IMR-90 (cell line): Measurements from ENCODE around the gene SYNPO2. TPM values are rescaled to one million over a fixed set of nuclear protein-coding genes. Genes with fewer than 3 reads are reported as not detected.

Experiments
- ATAC-seq: fragments of 200-7000 bp; cut with Tn5 transposase; 2 replicates; pipeline ENCODE4 v1.9.1; 2020; ENCODE audit warnings: low read depth, mild to moderate bottlenecking, moderate library complexity
- BruUV-seq: library from RNA; stranded (reverse); fragments of 400-500 nt; replicated peaks from 2 replicates; lab custom pipeline; 2021; lab: Mats Ljungman, UMichigan
- CTCF ChIA-PET: fragments of 300-600 bp; formaldehyde crosslinking; extraction: SDS; loops from one replicate; lab custom pipeline; 2021; ENCODE audit warnings: antibody characterized with exemption; lab: Yijun Ruan, JAX
- POLR2A ChIA-PET: fragments of 300-600 bp; sonication (Branson Sonifier 250); formaldehyde crosslinking; loops from one replicate; lab custom pipeline; 2022; ENCODE audit warnings: antibody characterized with exemption; ENCODE audit not compliant: unreplicated experiment; lab: Charles Lee
- DNase-seq: peaks from one replicate; pipeline ENCODE4 v3.0.0; 2013
- H2AFZ ChIP-seq: replicated peaks from 2 replicates; pipeline ENCODE3; 2013; ENCODE audit warnings: low read length, mild to moderate bottlenecking; ENCODE audit not compliant: poor library complexity
- H2AK5ac ChIP-seq: 2 replicates; pipeline ENCODE4 v1.6.1; 2013; ENCODE audit warnings: low read depth, low read length, inconsistent platforms
- H2AK9ac ChIP-seq: replicated peaks from 2 replicates; pipeline ENCODE3; 2013; ENCODE audit warnings: mild to moderate bottlenecking, low read depth, low read length, moderate library complexity; ENCODE audit not compliant: poor library complexity
- H2BK120ac ChIP-seq: 2 replicates; pipeline ENCODE4 v1.6.1; 2013; ENCODE audit warnings: low read depth, low read length, inconsistent platforms
- H2BK15ac ChIP-seq: 3 replicates; pipeline ENCODE4 v1.6.1; 2013; ENCODE audit warnings: low read depth, low read length, inconsistent platforms
- H2BK20ac ChIP-seq: 2 replicates; pipeline ENCODE4 v1.6.1; 2013; ENCODE audit warnings: low read depth, mild to moderate bottlenecking, inconsistent platforms, low read length, moderate library complexity
- H2BK5ac ChIP-seq: 2 replicates; pipeline ENCODE4 v1.6.1; 2013; ENCODE audit warnings: mild to moderate bottlenecking, low read depth, low read length, inconsistent platforms; ENCODE audit not compliant: poor library complexity, severe bottlenecking
- H3K14ac ChIP-seq: replicated peaks from 2 replicates; pipeline ENCODE4 v1.6.1; 2013; ENCODE audit warnings: low read depth, low read length, inconsistent platforms
- H3K18ac ChIP-seq: 2 replicates; pipeline ENCODE4 v1.6.1; 2013; ENCODE audit warnings: low read depth, low read length, control low read depth
- H3K23ac ChIP-seq: 2 replicates; pipeline ENCODE4 v1.6.1; 2013; ENCODE audit warnings: low read depth, low read length, inconsistent platforms
- H3K27ac ChIP-seq: 2 replicates; pipeline ENCODE4 v1.5.1; 2013; ENCODE audit warnings: mild to moderate bottlenecking, control low read depth, low read length; ENCODE audit not compliant: insufficient read depth
- H3K27me3 ChIP-seq: 2 replicates; pipeline ENCODE4 v1.6.1; 2013; ENCODE audit warnings: low read length; ENCODE audit not compliant: control insufficient read depth, insufficient read depth
- H3K36me3 ChIP-seq: 2 replicates; pipeline ENCODE4 v1.6.1; 2013; ENCODE audit warnings: low read length, mixed read lengths; ENCODE audit not compliant: control insufficient read depth, insufficient read depth
- H3K4ac ChIP-seq: 2 replicates; pipeline ENCODE4 v1.6.1; 2013; ENCODE audit warnings: low read depth, low read length, inconsistent platforms
- H3K4me1 ChIP-seq: 2 replicates; pipeline ENCODE4 v1.6.1; 2013; ENCODE audit warnings: low read length, mixed read lengths; ENCODE audit not compliant: control insufficient read depth, insufficient read depth
- H3K4me2 ChIP-seq: 2 replicates; pipeline ENCODE4 v1.6.1; 2013; ENCODE audit warnings: low read depth, mild to moderate bottlenecking, control low read depth, low read length, moderate library complexity
- H3K4me3 ChIP-seq: 2 replicates; pipeline ENCODE4 v1.5.1; 2013; ENCODE audit warnings: low read depth, mild to moderate bottlenecking, control low read depth, low read length, moderate library complexity; ENCODE audit not compliant: insufficient read depth
- H3K56ac ChIP-seq: 2 replicates; pipeline ENCODE4 v1.6.1; 2013; ENCODE audit warnings: low read length, inconsistent platforms; ENCODE audit not compliant: insufficient read depth; ENCODE audit errors: extremely low read depth
- H3K79me1 ChIP-seq, 2 experiments: 2 replicates each; pipeline ENCODE4 v1.6.1; 2013; ENCODE audit warnings: low read length in 2 of 2, inconsistent platforms in 1 of 2, low read depth in 1 of 2
- H3K9ac ChIP-seq: 2 replicates; pipeline ENCODE4 v1.6.1; 2013; ENCODE audit warnings: low read depth, low read length, control low read depth
- H3K9me1 ChIP-seq: 2 replicates; pipeline ENCODE4 v1.6.1; 2013; ENCODE audit warnings: low read length, inconsistent platforms; ENCODE audit not compliant: insufficient read depth
- H3K9me3 ChIP-seq: 2 replicates; pipeline ENCODE4 v1.6.1; 2013; ENCODE audit warnings: low read length; ENCODE audit not compliant: control insufficient read depth, insufficient read depth
- H4K20me1 ChIP-seq: 2 replicates; pipeline ENCODE4 v1.6.1; 2013; ENCODE audit warnings: low read length, inconsistent platforms; ENCODE audit not compliant: insufficient read depth
- H4K5ac ChIP-seq: 2 replicates; pipeline ENCODE4 v1.6.1; 2013; ENCODE audit warnings: mild to moderate bottlenecking, low read depth, low read length, control low read depth
- H4K8ac ChIP-seq, 2 experiments: 2 replicates each; pipeline ENCODE4 v1.6.1; 2013; ENCODE audit warnings: low read depth in 2 of 2, low read length in 2 of 2, control low read depth in 1 of 2, inconsistent platforms in 1 of 2
- H4K91ac ChIP-seq: 2 replicates; pipeline ENCODE4 v1.6.1; 2013; ENCODE audit warnings: low read depth, low read length, inconsistent platforms; ENCODE audit not compliant: insufficient read depth
- CEBPB ChIP-seq: IDR thresholded peaks from 2 replicates; pipeline ENCODE4 v1.6.1; 2012; ENCODE audit warnings: low read depth, low read length, improper control_type of control experiment
- FOS ChIP-seq: fragments of 150-350 bp; IDR thresholded peaks from 2 replicates; pipeline ENCODE4 v1.6.1; 2016; ENCODE audit warnings: low read depth, low read length
- MAFK ChIP-seq: IDR thresholded peaks from 2 replicates; pipeline ENCODE4 v1.6.1; 2012; ENCODE audit warnings: low read depth, low read length, improper control_type of control experiment
- RCOR1 ChIP-seq: IDR thresholded peaks from 2 replicates; pipeline ENCODE4 v1.6.1; 2012; ENCODE audit warnings: mild to moderate bottlenecking, low read length, improper control_type of control experiment; ENCODE audit not compliant: insufficient replicate concordance
- RFX5 ChIP-seq: IDR thresholded peaks from 2 replicates; pipeline ENCODE4 v1.8.0; 2012; ENCODE audit warnings: low read depth, mild to moderate bottlenecking, low read length, moderate library complexity
- SMC3 ChIP-seq: fragments of 150-350 bp; IDR thresholded peaks from 2 replicates; pipeline ENCODE4 v1.6.1; 2016; ENCODE audit warnings: low read depth, mild to moderate bottlenecking, antibody characterized with exemption, low read length, moderate library complexity
- WGBS, 2 experiments: methylation state at CpG; one replicate each; pipeline versions ENCODE4 v1.1.5 to v1.1.7; 2013; ENCODE audit warnings: missing lambda C conversion rate in 2 of 2; ENCODE audit not compliant: insufficient read length in 1 of 2; ENCODE audit errors: extremely low coverage in 2 of 2; 5-methylcytosine and 5-hydroxymethylcytosine counted together
- dilution Hi-C: fragments of 300-500 bp; cut with HindIII; formaldehyde crosslinking; loops from one replicate; pipeline ENCODE4 v1.14.3; 2018; ENCODE audit warnings: low sequenced_read_pairs; ENCODE audit not compliant: unreplicated experiment
- in situ Hi-C: fragments of 300-500 bp; cut with MboI; formaldehyde crosslinking; loops from 3 replicates; pipeline ENCODE4 v1.14.3; 2019; ENCODE audit warnings: low sequenced_read_pairs, inconsistent platforms, mixed read lengths
- intact Hi-C: fragments of 100-400 bp; cut with micrococcal nuclease; formaldehyde crosslinking; loops from 2 replicates; pipeline ENCODE4 v1.10.0; 2022
- polyA plus RNA-seq, 3 experiments: library from polyadenylated mRNA; depleted of rRNA; stranded (reverse); fragments of >200 nt; gene quantifications; 2 replicates each; pipeline ENCODE4 v1.2.3, GENCODE V29; 2012; ENCODE audit warnings: low replicate concordance in 1 of 3
- total RNA-seq: library from RNA; depleted of rRNA; stranded (reverse); fragments of >200 nt; gene quantifications from 2 replicates; pipeline ENCODE4 v1.2.3, GENCODE V29; 2012
- TF ChIP-seq, protein P1 (sequence below): fragments of 150-350 bp; IDR thresholded peaks from 2 replicates; pipeline ENCODE4 v1.6.1; 2017; ENCODE audit warnings: mild to moderate bottlenecking, antibody characterized with exemption, low read length, low read depth

SYNPO2 gene
- total and polyA plus RNA-seq, 2 of the 4 experiments (the other 2 are of a cell fraction) = 0.99 to 1.8 TPM

DNA sequence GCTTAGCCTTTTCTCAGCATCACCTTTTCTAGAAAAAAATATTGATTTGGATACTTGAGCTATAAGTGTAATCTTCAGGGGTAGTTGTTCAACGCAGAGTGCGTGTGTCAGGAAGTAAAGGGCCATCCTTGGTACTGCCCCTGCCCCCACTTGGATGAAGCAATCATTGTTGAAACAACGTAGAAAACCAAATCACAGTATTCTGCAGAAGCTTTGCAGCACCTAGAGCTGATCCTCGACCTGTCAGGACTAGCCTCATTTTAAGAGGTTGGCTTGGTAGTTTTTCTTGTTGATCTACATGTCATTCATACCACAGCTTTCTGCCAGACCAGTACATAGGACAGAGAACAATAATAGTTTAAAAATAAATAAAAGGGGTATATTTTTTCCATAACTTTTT lies 181.6 kb downstream of the SYNPO2 start:
- H2BK120ac ChIP-seq = no peak overlapping the region
- intact Hi-C loops (no loop called here), in situ Hi-C loops (no loop called here), dilution Hi-C loops (no loop called here)
- 100% methylated on average over 2 of the region's 4 CpGs; no CpG with 5 or more reads in 1 of the 2 experiments for WGBS, 2 experiments
- TF ChIP-seq RCOR1 (no peak), RFX5 (no peak), SMC3 (no peak), MAFK (no peak), CEBPB (no peak), FOS (no peak)
- TF ChIP-seq, protein P1, sequence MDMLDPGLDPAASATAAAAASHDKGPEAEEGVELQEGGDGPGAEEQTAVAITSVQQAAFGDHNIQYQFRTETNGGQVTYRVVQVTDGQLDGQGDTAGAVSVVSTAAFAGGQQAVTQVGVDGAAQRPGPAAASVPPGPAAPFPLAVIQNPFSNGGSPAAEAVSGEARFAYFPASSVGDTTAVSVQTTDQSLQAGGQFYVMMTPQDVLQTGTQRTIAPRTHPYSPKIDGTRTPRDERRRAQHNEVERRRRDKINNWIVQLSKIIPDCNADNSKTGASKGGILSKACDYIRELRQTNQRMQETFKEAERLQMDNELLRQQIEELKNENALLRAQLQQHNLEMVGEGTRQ = no peak
- no peak for DNase-seq
- no peak overlapping the region for H3K4me3 ChIP-seq
- no peak overlapping the region for H2AFZ ChIP-seq
- CTCF ChIA-PET = no interaction called here
- no peak overlapping the region for H3K56ac ChIP-seq
- no peaks in the 10 kb centered on the region; the same call in 1 of the 2 replicates for H3K9me1 ChIP-seq
- no peak overlapping the region for H2AK9ac ChIP-seq
- H4K20me1 ChIP-seq = no peaks in the 10 kb centered on the region
- POLR2A ChIA-PET = no interaction called here
- no peak for ATAC-seq
- no peak overlapping the region for H2BK5ac ChIP-seq
- H3K4ac ChIP-seq = no peak overlapping the region
- no peak overlapping the region for H4K91ac ChIP-seq
- no peaks in the 10 kb centered on the region for H3K27me3 ChIP-seq
- H3K18ac ChIP-seq = no peak overlapping the region
- H2AK5ac ChIP-seq = no peak overlapping the region
- H3K27ac ChIP-seq = no peak overlapping the region
- H2BK15ac ChIP-seq = no peak overlapping the region
- no peak overlapping the region for H4K5ac ChIP-seq
- H4K8ac ChIP-seq = no peak overlapping the region
- no peaks in the 10 kb centered on the region for H3K9me3 ChIP-seq
- H3K36me3 ChIP-seq = no peaks in the 10 kb centered on the region
- peaks cover 4% of the 10 kb centered on the region; the same call in 1 of the 2 replicates for H3K4me1 ChIP-seq
- no TSS peak for BruUV-seq
- no peak overlapping the region for H3K9ac ChIP-seq
- 0 out of 2 replicates have a peak overlapping the region, but pooled peaks have one; percentile 15 for H3K14ac ChIP-seq
- H3K79me1 ChIP-seq = no peaks in the 10 kb centered on the region
- H2BK20ac ChIP-seq = no peak overlapping the region
- H3K23ac ChIP-seq = no peak overlapping the region
- H3K4me2 ChIP-seq = no peak overlapping the region
